GM19193 (cell line): ENCODE data around the gene ZNF526.
A peak's percentile ranks its signal among the peaks of the same experiment; 100 is the strongest.

Experiments used
- POLR2A ChIP-seq: IDR thresholded peaks from 4 replicates; pipeline ENCODE4 v1.6.1; 2011; ENCODE audit not compliant: insufficient read depth, insufficient read length; ENCODE audit errors: extremely low read depth

Gene ZNF526

GRCh38 chr19:42246143-42246921, 26.2 kb downstream of the ZNF526 start:
- peak; percentile 13 for TF ChIP-seq POLR2A

DNA sequence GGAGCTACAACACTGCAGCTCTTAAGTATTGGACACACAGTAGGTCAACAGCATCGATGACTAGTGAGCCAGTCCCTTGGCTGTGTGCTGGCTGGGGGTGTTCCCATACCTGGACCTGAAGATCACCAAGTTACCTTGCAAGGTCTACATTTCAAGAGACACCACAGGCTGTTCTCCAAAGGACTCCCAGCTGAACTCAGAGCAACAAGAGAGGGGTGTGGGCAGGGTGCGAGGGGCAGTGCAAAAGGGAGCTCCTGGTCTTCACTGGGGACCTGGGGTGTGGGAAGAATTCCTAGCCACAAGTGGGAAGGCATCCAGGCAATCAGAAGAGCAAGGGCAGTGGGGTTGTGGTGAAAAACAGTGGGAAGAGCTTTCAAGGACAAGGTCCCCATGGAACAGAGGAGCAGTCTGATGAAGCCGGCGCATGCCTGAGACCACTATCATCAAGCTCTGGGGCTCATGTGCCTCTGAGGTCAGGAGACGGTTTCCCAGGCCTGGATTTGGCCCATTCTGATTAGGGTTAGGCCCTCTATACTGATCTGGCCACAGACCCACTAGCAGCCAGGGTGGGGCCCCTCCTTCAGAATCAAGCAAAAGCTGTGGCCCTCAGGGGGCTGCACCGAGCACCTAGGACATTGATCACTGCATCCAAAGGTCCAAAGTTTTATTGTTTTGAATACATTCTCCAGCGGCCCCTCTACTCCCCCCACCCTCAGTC, 27.0 kb downstream of the ZNF526 start:
- no peak for TF ChIP-seq POLR2A

DNA sequence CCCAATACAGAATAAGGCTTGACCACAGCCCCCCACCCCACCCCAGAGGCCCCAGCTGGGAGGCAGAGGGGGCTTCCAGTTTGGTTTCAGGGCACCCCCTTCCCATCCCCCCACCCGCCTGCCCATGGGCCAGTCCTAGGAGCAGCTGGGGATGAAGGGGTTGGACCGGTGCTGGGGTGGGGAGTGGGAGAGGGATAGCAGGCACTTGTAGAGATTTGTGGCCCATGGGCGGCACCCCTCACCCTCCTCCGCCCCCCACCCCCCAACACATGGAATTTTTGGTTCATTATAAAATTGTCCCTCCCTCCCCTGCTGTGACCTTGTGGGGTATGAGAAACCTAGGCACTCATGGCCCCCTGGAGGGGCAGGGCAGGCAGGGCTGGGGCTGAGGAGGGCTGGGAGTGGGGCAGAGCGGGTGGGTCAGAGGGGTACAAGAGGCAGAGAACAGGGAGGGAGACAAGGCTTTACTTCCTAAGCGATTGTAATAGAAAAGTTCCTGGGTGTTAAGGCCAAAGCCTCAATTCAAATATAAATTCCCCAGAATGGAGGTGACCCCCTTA, 27.6 kb downstream of the ZNF526 start:
- TF ChIP-seq POLR2A: no peak

DNA sequence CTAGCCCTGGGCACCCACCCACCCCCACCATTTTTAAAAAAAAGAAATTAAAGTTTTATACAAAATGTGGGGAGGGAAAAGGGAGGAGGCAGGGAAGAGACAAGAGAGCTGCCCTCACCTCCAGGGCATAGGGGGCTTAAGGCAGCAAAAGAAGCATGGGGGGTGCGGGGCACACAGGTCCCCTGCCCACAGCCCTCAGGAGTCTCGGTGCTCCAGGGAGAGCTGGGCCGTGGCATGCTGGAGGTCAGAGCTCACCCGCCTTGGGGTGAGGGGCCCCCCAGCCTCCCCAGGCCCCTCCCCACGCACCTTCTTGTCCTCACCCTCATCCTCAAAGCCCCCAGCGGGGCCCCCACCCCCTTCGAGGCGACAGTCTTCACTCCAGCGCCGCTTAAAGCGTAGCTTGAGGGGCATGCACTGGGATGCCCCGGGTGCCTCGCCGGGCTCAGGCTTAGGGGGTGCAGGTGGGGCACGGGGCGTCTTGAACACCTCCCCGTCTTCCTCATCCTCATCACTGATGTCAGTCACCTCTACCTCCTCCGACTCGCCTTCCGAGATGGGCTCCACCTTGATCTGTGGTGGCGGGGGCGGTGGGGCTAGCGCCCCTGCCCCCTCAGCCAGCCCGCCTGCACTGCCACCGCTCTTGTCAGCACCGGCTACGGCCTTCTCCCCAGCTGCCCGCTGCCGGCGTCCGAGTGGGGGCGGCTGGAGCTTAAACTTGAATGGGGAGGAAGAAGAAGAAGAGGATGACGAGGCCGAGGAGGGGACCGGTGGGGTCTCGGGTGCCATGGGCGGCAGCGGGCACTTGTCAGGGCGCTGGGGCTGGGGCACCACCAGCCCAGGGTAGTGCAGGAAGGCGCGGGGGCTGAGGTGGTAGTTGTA, 28.4 kb downstream of the ZNF526 start:
- no peak for TF ChIP-seq POLR2A

DNA sequence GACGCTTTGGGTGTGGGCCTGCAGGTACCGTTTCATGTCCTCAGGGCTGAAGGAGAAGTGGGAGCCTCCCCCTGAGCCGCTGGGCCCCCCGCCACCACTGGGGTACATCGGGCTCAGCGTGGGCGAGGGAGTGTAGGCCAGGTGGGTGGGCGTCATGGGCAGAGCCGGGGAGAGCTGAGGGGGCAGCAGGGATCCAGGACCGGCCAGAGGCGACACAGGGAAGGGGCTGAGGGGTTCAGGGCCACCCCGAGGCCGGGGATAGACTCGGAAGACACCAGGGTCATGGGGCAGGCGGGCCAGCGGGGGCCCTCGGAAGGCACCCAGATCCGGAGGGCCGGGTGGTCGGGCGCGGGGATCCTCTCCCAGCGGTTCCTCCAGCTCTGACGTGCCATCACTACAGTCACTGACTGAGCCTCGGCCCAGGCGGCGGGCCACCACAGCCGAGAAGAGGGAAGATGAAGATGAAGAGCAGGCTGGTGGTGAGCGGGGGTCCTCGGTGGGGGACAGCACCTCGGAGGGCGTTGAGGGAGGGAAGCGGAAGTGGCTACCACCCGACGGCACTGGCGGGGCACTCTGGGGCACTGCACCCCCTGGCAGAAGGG, 29.1 kb downstream of the ZNF526 start:
- peak; percentile 14 for TF ChIP-seq POLR2A

- TF ChIP-seq POLR2A: no peak
Measured at GRCh38 chr19:42249769-42250168, 29.7 kb downstream of the ZNF526 start.

DNA sequence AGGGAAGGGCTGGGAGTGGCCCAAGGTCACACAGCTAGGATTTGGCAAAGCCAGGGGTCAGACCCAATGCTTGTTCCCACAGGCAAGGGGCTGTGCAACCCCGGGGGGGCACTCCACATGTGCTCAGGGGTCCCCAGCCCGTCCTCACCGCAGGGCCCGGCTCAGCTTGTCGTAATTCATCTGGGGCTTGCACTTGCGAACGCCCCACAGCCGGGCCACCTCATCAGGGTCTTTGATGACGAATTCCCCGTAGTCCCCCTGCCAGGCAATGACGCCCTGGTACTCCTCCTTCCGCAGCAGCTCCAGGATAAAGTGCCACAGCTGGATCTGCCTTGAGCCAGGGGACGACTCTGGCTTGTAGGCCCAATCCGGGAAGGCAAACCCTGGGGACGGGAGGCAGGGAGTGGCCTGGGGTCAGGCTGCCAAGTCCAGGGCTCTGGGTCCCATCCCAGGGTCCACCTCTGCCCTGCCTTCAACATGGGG, 30.1 kb downstream of the ZNF526 start:
- no peak for TF ChIP-seq POLR2A

DNA sequence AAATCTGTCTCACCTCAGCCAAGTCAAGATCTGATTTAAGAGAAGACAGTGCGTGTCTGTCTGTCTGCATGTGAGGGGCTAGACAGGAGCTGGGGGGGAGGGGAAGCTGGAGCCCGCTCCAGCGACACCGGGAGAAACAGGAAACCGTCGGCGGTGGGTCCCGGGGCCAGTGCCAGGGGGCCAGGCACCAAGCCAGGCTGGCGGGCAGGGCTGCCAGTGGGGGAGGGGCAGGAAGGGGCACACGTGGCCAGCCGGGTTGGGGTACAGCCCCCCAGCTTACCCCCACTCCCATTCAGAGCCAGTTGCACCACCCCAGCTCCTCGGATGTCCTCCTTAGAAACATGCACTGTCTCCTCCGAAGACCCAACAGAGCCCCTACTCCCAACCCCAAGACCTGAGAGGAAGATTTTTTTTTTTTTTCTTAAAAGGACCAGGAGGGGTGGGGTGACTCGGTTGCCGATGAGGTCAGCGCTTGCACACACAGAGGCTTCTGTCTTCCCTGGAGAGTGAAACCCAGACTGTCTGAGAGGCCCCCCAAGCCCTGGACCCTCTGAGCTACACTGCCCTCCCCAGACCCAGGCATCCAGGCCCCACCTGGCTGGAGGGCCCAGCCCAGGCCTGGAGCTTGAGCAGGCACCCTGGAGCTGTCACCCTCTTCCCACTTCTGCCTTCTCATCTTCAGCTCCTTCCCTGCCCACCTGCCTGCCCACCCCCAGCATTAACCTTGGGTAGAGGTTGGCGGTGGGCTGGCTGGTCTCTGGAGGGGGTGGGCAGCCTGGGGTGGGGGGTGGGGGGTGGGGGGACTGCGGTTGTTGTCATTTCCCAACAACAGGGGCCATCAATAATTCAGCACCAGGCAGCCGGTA, 30.8 kb downstream of the ZNF526 start:
- TF ChIP-seq POLR2A: no peak

DNA sequence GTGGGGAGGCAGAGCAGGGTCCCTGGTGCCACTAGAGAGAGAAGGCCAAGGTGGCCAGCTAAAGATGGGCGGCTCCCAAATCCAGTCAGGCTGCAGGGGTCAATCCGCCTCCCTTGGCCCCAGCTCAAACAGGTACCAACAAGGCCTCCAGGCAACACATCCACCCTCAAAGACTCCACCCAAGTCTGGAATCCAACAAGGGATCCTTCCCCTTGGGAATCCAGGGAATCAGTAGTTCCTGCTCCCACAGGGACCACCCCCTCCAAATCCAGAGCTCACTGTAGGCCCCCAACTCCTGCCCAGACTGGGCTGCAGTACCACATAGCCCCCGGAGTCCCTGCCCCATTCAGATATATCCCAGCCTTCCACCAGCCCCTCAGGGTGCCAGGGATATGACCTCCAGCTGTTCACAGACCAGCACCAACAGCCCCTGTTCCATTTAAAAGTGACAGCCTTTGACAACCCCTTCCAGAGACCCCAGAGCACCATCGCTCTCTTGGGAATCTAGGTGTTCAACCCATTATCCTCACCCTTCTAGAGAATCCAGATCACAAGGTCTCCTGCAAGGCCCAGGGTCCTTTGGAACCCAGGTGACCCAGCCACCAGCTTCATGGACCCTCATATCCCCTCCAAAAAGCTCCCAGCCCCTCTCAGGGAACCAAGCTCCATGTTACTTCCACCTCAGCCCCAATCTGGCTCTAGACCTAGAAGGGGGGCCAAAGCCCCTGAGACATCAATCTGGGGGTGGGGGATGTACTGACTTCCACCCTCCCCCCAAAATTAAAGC, 31.7 kb downstream of the ZNF526 start:
- TF ChIP-seq POLR2A: no peak

DNA sequence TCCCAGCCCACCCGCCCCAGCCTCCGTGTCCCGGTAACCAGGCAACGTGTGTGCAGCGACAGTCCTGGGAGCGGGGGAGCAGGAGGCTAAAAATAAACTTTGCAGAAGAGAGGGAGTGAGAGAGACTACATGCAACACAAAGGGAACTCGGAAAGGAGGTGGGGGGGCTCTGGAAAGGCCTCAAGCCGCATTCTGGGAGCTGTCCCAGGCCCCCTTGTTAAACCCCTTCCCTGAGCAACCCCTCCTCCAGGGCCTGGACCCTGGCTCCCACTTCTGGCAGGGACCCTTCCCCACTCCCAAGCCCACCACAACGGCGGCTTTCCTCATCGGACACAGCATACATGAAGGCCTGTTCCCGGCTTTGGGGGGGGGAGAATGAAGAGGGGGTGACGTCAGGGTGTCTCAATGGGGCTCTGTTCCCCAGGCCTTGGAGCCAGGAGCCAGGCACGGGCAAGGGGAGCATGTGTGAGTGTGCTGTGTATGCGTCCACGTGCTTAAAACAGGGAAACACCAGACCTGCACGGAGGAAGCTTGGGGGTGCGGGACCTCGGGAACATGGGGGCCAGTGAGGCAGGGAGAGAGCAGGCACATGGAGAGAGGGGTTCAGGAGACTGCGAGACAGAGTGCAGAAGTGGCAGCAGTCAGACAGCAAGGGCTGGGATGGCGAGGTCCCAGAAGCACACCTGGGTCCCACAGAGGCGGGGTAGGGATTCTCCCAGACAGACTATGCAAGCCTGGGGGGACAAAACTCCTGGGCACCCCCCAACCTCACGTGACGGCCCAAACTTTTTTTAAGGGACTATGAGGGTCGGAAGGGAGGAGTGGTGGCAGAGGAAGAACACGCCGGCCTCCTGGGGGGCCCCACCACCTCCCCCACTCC, 32.5 kb downstream of the ZNF526 start:
- TF ChIP-seq POLR2A: no peak

DNA sequence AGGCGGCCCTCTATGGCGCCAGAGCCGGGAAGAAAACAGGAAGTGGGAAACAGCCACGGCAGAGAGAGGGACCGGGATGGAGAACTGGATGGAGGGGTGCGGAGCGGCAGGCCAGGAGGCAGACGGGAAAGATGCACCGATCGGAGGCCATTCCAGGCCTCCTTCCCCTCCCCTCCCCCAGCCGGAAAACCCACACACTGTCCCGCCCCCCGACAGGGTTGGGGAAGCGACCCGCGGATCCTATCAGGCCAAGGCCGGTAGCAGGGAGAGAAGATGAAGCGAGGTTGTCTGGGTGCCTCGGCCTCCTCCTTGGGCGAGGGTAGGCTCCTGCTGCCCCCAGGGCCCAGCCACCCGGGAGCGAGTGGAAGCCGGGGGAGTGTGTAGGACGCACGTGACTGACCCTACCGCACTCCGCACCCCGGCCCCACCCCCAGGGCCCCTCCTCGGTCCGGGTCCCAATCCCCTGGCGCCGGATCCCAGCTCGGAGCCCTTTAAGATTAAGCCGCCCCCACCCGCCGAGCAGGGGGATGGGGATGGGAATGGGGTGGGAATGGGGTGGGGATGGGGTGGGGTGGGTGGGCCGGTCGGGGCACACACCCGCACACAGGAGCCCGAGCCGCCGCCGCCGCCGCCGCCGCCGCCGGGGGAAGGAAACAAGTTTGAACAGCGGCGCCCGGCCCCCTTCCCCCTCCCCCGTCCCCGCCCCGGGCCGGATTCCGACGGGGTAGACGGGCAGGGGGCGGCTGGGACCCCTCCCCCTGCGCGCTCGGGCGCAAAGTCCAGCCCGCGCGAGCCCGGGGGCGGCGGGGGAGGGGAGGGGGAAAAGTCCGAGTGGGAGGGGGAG, 33.4 kb downstream of the ZNF526 start:
- peak; percentile 39 for TF ChIP-seq POLR2A
